IMR-90 (cell line): ENCODE results near the gene TYSND1.

ENCODE experiments used
- CEBPB ChIP-seq: IDR thresholded peaks from 2 replicates; pipeline ENCODE4 v1.6.1; 2012; ENCODE audit warnings: low read depth, low read length, improper control_type of control experiment
- CHD1 ChIP-seq: IDR thresholded peaks from 2 replicates; pipeline ENCODE4 v1.6.1; 2012; ENCODE audit warnings: low read depth, low read length, improper control_type of control experiment
- CTCF ChIP-seq: conservative IDR thresholded peaks from 2 replicates; pipeline ENCODE4 v1.5.1; 2012; ENCODE audit warnings: mild to moderate bottlenecking, low read depth, low read length, improper control_type of control experiment
- ELK1 ChIP-seq: fragments of 150-350 bp; IDR thresholded peaks from 2 replicates; pipeline ENCODE4 v1.6.1; 2016; ENCODE audit warnings: low read depth, mild to moderate bottlenecking, low read length, moderate library complexity, borderline replicate concordance
- FOS ChIP-seq: fragments of 150-350 bp; IDR thresholded peaks from 2 replicates; pipeline ENCODE4 v1.6.1; 2016; ENCODE audit warnings: low read depth, low read length
- MAFK ChIP-seq: IDR thresholded peaks from 2 replicates; pipeline ENCODE4 v1.6.1; 2012; ENCODE audit warnings: low read depth, low read length, improper control_type of control experiment
- MXI1 ChIP-seq: IDR thresholded peaks from 2 replicates; pipeline ENCODE4 v1.6.1; 2012; ENCODE audit warnings: low read depth, mild to moderate bottlenecking, low read length, moderate library complexity, borderline replicate concordance
- NFE2L2 ChIP-seq: fragments of 150-350 bp; IDR thresholded peaks from 2 replicates; pipeline ENCODE4 v1.6.1; 2016; ENCODE audit warnings: low read depth, mild to moderate bottlenecking, low read length
- POLR2A ChIP-seq: IDR thresholded peaks from 2 replicates; pipeline ENCODE4 v1.6.1; 2012; ENCODE audit warnings: mild to moderate bottlenecking, low read depth, low read length
- RAD21 ChIP-seq: IDR thresholded peaks from 2 replicates; pipeline ENCODE4 v1.6.1; 2012; ENCODE audit warnings: low read length, improper control_type of control experiment
- RFX5 ChIP-seq: IDR thresholded peaks from 2 replicates; pipeline ENCODE4 v1.8.0; 2012; ENCODE audit warnings: low read depth, mild to moderate bottlenecking, low read length, moderate library complexity
- SMC3 ChIP-seq: fragments of 150-350 bp; IDR thresholded peaks from 2 replicates; pipeline ENCODE4 v1.6.1; 2016; ENCODE audit warnings: low read depth, mild to moderate bottlenecking, antibody characterized with exemption, low read length, moderate library complexity
- USF2 ChIP-seq: fragments of 150-350 bp; IDR thresholded peaks from 2 replicates; pipeline ENCODE4 v1.6.1; 2017; ENCODE audit warnings: mild to moderate bottlenecking, antibody characterized with exemption, low read length, low read depth

- no peak for TF ChIP-seq RFX5
- TF ChIP-seq ELK1 = no peak
- no peak for TF ChIP-seq NFE2L2
- no peak for TF ChIP-seq CTCF
- TF ChIP-seq MXI1 = no peak
- TF ChIP-seq FOS = no peak
- TF ChIP-seq RAD21 = no peak
- TF ChIP-seq SMC3 = no peak
- no peak for TF ChIP-seq POLR2A
- TF ChIP-seq MAFK = no peak
- TF ChIP-seq USF2 = no peak
- no peak for TF ChIP-seq CHD1
- no peak for TF ChIP-seq CEBPB
These were observed 25.1 kb downstream of the TYSND1 start for GRCh38 chr10:70121281-70121949.
